Mammary epithelial cell (primary cell): ENCODE measurements around the gene ZFYVE16.

Experiments used
- EZH2 ChIP-seq: IDR thresholded peaks from 2 replicates; pipeline ENCODE4 v1.6.1; 2012; ENCODE audit warnings: low read length, inconsistent platforms, borderline replicate concordance
- TF ChIP-seq, protein P1 (sequence below), 2 donors: IDR thresholded peaks in 1 of 2; conservative IDR thresholded peaks in 1 of 2; 2 replicates each; pipeline ENCODE4 v1.5.1; 2011 to 2012; ENCODE audit warnings: inconsistent platforms in 2 of 2, low read length in 2 of 2, mild to moderate bottlenecking in 2 of 2, control low read depth in 1 of 2, low read depth in 1 of 2; ENCODE audit not compliant: insufficient read depth in 1 of 2; ENCODE audit errors: extremely low read depth in 1 of 2

GRCh38 chr5:80399526-80400239 is 8.2 kb upstream of the ZFYVE16 start:
- TF ChIP-seq, protein P1, sequence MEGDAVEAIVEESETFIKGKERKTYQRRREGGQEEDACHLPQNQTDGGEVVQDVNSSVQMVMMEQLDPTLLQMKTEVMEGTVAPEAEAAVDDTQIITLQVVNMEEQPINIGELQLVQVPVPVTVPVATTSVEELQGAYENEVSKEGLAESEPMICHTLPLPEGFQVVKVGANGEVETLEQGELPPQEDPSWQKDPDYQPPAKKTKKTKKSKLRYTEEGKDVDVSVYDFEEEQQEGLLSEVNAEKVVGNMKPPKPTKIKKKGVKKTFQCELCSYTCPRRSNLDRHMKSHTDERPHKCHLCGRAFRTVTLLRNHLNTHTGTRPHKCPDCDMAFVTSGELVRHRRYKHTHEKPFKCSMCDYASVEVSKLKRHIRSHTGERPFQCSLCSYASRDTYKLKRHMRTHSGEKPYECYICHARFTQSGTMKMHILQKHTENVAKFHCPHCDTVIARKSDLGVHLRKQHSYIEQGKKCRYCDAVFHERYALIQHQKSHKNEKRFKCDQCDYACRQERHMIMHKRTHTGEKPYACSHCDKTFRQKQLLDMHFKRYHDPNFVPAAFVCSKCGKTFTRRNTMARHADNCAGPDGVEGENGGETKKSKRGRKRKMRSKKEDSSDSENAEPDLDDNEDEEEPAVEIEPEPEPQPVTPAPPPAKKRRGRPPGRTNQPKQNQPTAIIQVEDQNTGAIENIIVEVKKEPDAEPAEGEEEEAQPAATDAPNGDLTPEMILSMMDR (conservative IDR thresholded peaks at IDR 0.05 in 1 of 2, IDR thresholded peaks at IDR 0.05 in 1 of 2; ENCODE audit: extremely low read depth in 1 of 2, insufficient read depth in 1 of 2, low read depth in 1 of 2, low read length in 2 of 2), result no peak
- no peak for TF ChIP-seq EZH2
